ENCODE data around the gene MYZAP.

- TF ChIP-seq EZH2phosphoT487 (IDR thresholded peaks at IDR 0.05; ENCODE audit: borderline replicate concordance) (no peak), CTCF (conservative IDR thresholded peaks at IDR 0.05; ENCODE audit: low read length) (no peak)
Measured at GRCh38 chr15:57618325-57618724, 26.6 kb downstream of the MYZAP start.

Measured in Loucy (cell line).